HepG2 (cell line): ENCODE data around the gene METTL16. TPM values are rescaled to one million over a fixed set of nuclear protein-coding genes. Genes with fewer than 3 reads are reported as not detected.

Experiments
- BORCS8-MEF2B ChIP-seq: sonication (generic); formaldehyde crosslinking; IDR thresholded peaks from 2 replicates; pipeline ENCODE4 v1.8.0; 2022; ENCODE audit warnings: mild to moderate bottlenecking, missing genetic modification reagents
- ETV5 ChIP-seq: IDR thresholded peaks from 2 replicates; pipeline ENCODE4 v1.6.1; 2018; ENCODE audit warnings: missing biosample characterization, missing genetic modification reagents, inconsistent platforms, borderline replicate concordance
- GMEB2 ChIP-seq: IDR thresholded peaks from 2 replicates; pipeline ENCODE4 v1.6.1; 2016; ENCODE audit warnings: missing biosample characterization, missing genetic modification reagents, low read depth
- KAT8 ChIP-seq: IDR thresholded peaks from 2 replicates; pipeline ENCODE4 v1.6.1; 2016; ENCODE audit warnings: missing genetic modification reagents, missing compliant biosample characterization
- TP53 ChIP-seq: sonication (generic); formaldehyde crosslinking; conservative IDR thresholded peaks from 2 replicates; pipeline ENCODE4 v1.4.0; 2020; ENCODE audit warnings: missing genetic modification reagents
- U2AF1 ChIP-seq: fragments of 200-400 bp; formaldehyde crosslinking; optimal IDR thresholded peaks from 2 replicates; pipeline ENCODE3; 2017; ENCODE audit warnings: mild to moderate bottlenecking, low read depth, low read length
- UBTF ChIP-seq: sonication (generic); formaldehyde crosslinking; IDR thresholded peaks from 2 replicates; pipeline ENCODE4 v1.4.0; 2020; ENCODE audit warnings: mild to moderate bottlenecking, missing genetic modification reagents
- ZNF205 ChIP-seq: IDR thresholded peaks from 2 replicates; pipeline ENCODE4 v1.6.1; 2018; ENCODE audit warnings: missing biosample characterization, missing genetic modification reagents
- polyA plus RNA-seq, 8 experiments: library from polyadenylated mRNA; depleted of rRNA in 3 of 8; stranded (reverse) in 7 of 8; unstranded in 1 of 8; fragments of >200 nt; fragmentation: Illumina TruSeq in 4 of 8; extraction: Trizol in 4 of 8; gene quantifications; 2 replicates each; pipeline versions ENCODE4 v1.2.1 to v1.2.3, GENCODE V29; 2011 to 2016; ENCODE audit warnings: low read depth in 4 of 8, missing spikeins in 1 of 8, mixed read lengths in 1 of 8; ENCODE audit not compliant: insufficient read depth in 1 of 8
- total RNA-seq, 5 experiments: library from RNA; depleted of rRNA; stranded (reverse); fragments of >200 nt; fragmentation: Illumina TruSeq; extraction: Trizol; gene quantifications; 2 replicates each; pipeline ENCODE4 v1.2.3, GENCODE V29; 2016; ENCODE audit warnings: low read depth in 1 of 5
- TF ChIP-seq, protein P1 (sequence below): sonication (generic); formaldehyde crosslinking; IDR thresholded peaks from one replicate; pipeline ENCODE4 v1.5.1; 2020; ENCODE audit warnings: mild to moderate bottlenecking, missing genetic modification reagents; ENCODE audit errors: not compliant biosample characterization
- TF ChIP-seq, protein P2 (sequence below): sonication (generic); formaldehyde crosslinking; conservative IDR thresholded peaks from 2 replicates; pipeline ENCODE4 v1.4.0; 2020; ENCODE audit warnings: mild to moderate bottlenecking, missing genetic modification reagents, moderate library complexity

METTL16 gene
- total and polyA plus RNA-seq, 2 of the 13 experiments (the other 11 are each of a cell fraction or from before 2014, with no cell fraction given) = 11.6 to 18.5 TPM

DNA sequence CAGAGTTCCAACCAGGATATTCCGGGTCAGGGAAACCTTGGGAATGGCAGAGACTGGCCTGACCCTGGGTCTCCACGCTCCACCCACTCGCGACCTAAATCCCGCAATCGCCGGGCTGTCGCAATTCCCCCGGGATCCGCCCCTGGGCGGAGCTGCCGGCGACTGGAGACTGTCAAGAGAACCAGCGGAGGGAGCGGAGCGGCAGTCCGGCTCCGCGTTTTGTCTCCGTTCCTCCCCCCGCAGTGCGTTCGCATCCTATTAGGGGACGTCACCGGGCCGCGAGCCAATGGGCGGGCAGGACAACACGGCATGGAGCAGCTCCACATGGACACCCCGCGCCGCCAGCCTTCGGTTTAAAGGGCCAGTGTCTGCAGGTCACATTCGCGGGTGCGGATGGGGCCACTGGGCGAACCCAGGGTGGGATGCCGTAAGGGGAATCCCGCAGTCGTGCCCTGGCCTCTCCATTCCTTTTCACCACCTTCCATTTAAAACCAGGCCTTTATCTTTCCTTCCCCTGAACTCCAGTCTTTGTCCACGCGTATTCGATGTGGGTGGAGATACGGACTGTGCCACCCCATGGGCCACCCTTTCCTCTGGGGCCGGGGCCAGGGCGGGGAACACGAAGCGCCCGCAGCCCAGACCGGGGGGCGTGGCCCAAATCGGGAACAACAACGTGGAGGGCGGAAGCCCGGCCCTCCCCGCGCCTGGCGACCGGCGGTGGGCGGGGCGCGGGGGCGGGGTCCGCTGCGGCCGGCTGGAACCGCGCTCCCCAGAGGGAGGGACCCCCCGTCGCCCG is 110.1 kb downstream of the METTL16 start (continued):
- TF ChIP-seq, protein P1, sequence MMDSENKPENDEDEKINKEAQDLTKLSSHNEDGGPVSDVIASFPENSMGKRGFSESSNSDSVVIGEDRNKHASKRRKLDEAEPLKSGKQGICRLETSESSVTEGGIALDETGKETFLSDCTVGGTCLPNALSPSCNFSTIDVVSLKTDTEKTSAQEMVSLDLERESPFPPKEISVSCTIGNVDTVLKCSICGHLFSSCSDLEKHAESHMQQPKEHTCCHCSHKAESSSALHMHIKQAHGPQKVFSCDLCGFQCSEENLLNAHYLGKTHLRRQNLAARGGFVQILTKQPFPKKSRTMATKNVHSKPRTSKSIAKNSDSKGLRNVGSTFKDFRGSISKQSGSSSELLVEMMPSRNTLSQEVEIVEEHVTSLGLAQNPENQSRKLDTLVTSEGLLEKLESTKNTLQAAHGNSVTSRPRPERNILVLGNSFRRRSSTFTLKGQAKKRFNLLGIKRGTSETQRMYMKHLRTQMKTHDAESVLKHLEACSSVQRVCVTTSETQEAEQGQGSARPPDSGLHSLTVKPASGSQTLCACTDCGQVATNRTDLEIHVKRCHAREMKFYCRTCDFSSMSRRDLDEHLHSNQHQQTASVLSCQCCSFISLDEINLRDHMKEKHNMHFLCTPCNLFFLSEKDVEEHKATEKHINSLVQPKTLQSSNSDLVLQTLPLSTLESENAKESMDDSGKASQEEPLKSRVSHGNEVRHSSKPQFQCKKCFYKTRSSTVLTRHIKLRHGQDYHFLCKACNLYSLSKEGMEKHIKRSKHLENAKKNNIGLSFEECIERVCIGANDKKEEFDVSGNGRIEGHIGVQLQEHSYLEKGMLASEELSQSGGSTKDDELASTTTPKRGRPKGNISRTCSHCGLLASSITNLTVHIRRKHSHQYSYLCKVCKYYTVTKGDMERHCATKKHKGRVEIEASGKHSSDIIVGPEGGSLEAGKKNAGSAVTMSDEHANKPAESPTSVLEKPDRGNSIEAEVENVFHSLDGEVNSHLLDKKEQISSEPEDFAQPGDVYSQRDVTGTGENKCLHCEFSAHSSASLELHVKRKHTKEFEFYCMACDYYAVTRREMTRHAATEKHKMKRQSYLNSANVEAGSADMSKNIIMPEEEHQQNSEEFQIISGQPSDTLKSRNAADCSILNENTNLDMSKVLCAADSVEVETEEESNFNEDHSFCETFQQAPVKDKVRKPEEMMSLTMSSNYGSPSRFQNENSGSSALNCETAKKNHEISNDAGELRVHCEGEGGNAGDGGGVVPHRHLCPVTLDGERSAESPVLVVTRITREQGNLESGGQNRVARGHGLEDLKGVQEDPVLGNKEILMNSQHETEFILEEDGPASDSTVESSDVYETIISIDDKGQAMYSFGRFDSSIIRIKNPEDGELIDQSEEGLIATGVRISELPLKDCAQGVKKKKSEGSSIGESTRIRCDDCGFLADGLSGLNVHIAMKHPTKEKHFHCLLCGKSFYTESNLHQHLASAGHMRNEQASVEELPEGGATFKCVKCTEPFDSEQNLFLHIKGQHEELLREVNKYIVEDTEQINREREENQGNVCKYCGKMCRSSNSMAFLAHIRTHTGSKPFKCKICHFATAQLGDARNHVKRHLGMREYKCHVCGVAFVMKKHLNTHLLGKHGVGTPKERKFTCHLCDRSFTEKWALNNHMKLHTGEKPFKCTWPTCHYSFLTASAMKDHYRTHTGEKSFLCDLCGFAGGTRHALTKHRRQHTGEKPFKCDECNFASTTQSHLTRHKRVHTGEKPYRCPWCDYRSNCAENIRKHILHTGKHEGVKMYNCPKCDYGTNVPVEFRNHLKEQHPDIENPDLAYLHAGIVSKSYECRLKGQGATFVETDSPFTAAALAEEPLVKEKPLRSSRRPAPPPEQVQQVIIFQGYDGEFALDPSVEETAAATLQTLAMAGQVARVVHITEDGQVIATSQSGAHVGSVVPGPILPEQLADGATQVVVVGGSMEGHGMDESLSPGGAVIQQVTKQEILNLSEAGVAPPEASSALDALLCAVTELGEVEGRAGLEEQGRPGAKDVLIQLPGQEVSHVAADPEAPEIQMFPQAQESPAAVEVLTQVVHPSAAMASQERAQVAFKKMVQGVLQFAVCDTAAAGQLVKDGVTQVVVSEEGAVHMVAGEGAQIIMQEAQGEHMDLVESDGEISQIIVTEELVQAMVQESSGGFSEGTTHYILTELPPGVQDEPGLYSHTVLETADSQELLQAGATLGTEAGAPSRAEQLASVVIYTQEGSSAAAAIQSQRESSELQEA (CRISPR knock-in tag) = peak; percentile 38
- TF ChIP-seq KAT8 (CRISPR knock-in tag) (peak; percentile 16), U2AF1 (peak; percentile 94), GMEB2 (CRISPR knock-in tag) (peak; percentile 45; the same call in 1 of the 2 replicates), TP53 (CRISPR knock-in tag) (0 out of 2 replicates have a peak, but pooled peaks have one; percentile 36), BORCS8-MEF2B (CRISPR knock-in tag) (peak; percentile 87), ETV5 (CRISPR knock-in tag) (no peak; the same call in none of the 2 replicates), ZNF205 (CRISPR knock-in tag) (0 out of 2 replicates have a peak, but pooled peaks have one; percentile 45), UBTF (CRISPR knock-in tag) (peak; percentile 63)
- TF ChIP-seq, protein P2, sequence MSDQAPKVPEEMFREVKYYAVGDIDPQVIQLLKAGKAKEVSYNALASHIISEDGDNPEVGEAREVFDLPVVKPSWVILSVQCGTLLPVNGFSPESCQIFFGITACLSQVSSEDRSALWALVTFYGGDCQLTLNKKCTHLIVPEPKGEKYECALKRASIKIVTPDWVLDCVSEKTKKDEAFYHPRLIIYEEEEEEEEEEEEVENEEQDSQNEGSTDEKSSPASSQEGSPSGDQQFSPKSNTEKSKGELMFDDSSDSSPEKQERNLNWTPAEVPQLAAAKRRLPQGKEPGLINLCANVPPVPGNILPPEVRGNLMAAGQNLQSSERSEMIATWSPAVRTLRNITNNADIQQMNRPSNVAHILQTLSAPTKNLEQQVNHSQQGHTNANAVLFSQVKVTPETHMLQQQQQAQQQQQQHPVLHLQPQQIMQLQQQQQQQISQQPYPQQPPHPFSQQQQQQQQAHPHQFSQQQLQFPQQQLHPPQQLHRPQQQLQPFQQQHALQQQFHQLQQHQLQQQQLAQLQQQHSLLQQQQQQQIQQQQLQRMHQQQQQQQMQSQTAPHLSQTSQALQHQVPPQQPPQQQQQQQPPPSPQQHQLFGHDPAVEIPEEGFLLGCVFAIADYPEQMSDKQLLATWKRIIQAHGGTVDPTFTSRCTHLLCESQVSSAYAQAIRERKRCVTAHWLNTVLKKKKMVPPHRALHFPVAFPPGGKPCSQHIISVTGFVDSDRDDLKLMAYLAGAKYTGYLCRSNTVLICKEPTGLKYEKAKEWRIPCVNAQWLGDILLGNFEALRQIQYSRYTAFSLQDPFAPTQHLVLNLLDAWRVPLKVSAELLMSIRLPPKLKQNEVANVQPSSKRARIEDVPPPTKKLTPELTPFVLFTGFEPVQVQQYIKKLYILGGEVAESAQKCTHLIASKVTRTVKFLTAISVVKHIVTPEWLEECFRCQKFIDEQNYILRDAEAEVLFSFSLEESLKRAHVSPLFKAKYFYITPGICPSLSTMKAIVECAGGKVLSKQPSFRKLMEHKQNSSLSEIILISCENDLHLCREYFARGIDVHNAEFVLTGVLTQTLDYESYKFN = peak; percentile 35; the same call in 1 of the 2 replicates
